ENCODE measurements around the gene TCF7L2.

The TCF7L2 gene

GRCh38 chr10:113175756-113176651 lies 226.0 kb downstream of the TCF7L2 start:
- TF ChIP-seq SPI1 (IDR thresholded peaks at IDR 0.05; ENCODE audit: borderline replicate concordance, low read depth) (no peak), GABPA (IDR thresholded peaks at IDR 0.05; ENCODE audit: low read depth) (no peak), REST (IDR thresholded peaks at IDR 0.05; ENCODE audit: insufficient replicate concordance, low read depth) (no peak), POLR2AphosphoS5 (IDR thresholded peaks at IDR 0.05; ENCODE audit: low read depth) (no peak)
- TF ChIP-seq, protein P1, sequence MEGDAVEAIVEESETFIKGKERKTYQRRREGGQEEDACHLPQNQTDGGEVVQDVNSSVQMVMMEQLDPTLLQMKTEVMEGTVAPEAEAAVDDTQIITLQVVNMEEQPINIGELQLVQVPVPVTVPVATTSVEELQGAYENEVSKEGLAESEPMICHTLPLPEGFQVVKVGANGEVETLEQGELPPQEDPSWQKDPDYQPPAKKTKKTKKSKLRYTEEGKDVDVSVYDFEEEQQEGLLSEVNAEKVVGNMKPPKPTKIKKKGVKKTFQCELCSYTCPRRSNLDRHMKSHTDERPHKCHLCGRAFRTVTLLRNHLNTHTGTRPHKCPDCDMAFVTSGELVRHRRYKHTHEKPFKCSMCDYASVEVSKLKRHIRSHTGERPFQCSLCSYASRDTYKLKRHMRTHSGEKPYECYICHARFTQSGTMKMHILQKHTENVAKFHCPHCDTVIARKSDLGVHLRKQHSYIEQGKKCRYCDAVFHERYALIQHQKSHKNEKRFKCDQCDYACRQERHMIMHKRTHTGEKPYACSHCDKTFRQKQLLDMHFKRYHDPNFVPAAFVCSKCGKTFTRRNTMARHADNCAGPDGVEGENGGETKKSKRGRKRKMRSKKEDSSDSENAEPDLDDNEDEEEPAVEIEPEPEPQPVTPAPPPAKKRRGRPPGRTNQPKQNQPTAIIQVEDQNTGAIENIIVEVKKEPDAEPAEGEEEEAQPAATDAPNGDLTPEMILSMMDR (IDR thresholded peaks at IDR 0.05; ENCODE audit: insufficient read depth, low read length), result no peak
- H3K4me3 ChIP-seq (replicated peaks; ENCODE audit: insufficient read depth, low read length), result no peak overlapping the region
- H3K27me3 ChIP-seq (ENCODE audit: insufficient read depth, poor library complexity, severe bottlenecking), result no peaks in the 10 kb centered on the region
- H3K27ac ChIP-seq (replicated peaks), result no peak overlapping the region
- DNase-seq (ENCODE audit: low read depth in 1 of 2, low spot score in 1 of 2), result no peak

GRCh38 chr10:113176652-113177155 lies 226.7 kb downstream of the TCF7L2 start:
- Histone ChIP-seq H3K27me3 (ENCODE audit: insufficient read depth, poor library complexity, severe bottlenecking) (no peaks in the 10 kb centered on the region), H3K4me3 (replicated peaks; ENCODE audit: insufficient read depth, low read length) (no peak overlapping the region), H3K27ac (replicated peaks) (no peak overlapping the region)
- no peak for DNase-seq (ENCODE audit: low read depth in 1 of 2, low spot score in 1 of 2)
- TF ChIP-seq SPI1 (IDR thresholded peaks at IDR 0.05; ENCODE audit: borderline replicate concordance, low read depth) (no peak), POLR2AphosphoS5 (IDR thresholded peaks at IDR 0.05; ENCODE audit: low read depth) (no peak), REST (IDR thresholded peaks at IDR 0.05; ENCODE audit: insufficient replicate concordance, low read depth) (no peak), GABPA (IDR thresholded peaks at IDR 0.05; ENCODE audit: low read depth) (no peak)
- TF ChIP-seq, protein P1 (IDR thresholded peaks at IDR 0.05; ENCODE audit: insufficient read depth, low read length), result no peak

- no peak for DNase-seq (ENCODE audit: low read depth in 1 of 2, low spot score in 1 of 2)
- Histone ChIP-seq H3K27me3 (ENCODE audit: insufficient read depth, poor library complexity, severe bottlenecking) (no peaks in the 10 kb centered on the region), H3K27ac (replicated peaks) (no peak overlapping the region), H3K4me3 (replicated peaks; ENCODE audit: insufficient read depth, low read length) (no peak overlapping the region)
- TF ChIP-seq GABPA (IDR thresholded peaks at IDR 0.05; ENCODE audit: low read depth) (no peak), POLR2AphosphoS5 (IDR thresholded peaks at IDR 0.05; ENCODE audit: low read depth) (no peak), SPI1 (IDR thresholded peaks at IDR 0.05; ENCODE audit: borderline replicate concordance, low read depth) (no peak), REST (IDR thresholded peaks at IDR 0.05; ENCODE audit: insufficient replicate concordance, low read depth) (no peak)
- TF ChIP-seq, protein P1 (IDR thresholded peaks at IDR 0.05; ENCODE audit: insufficient read depth, low read length), result no peak
Observed at GRCh38 chr10:113177156-113177935, 227.3 kb downstream of the TCF7L2 start.
